ENCODE measurements around the gene GORASP1.

GRCh38 chr3:39128951-39129350 is 21.5 kb upstream of the GORASP1 start:
- TF ChIP-seq EP300 (IDR thresholded peaks at IDR 0.05): no peak
- TF ChIP-seq, protein P1, sequence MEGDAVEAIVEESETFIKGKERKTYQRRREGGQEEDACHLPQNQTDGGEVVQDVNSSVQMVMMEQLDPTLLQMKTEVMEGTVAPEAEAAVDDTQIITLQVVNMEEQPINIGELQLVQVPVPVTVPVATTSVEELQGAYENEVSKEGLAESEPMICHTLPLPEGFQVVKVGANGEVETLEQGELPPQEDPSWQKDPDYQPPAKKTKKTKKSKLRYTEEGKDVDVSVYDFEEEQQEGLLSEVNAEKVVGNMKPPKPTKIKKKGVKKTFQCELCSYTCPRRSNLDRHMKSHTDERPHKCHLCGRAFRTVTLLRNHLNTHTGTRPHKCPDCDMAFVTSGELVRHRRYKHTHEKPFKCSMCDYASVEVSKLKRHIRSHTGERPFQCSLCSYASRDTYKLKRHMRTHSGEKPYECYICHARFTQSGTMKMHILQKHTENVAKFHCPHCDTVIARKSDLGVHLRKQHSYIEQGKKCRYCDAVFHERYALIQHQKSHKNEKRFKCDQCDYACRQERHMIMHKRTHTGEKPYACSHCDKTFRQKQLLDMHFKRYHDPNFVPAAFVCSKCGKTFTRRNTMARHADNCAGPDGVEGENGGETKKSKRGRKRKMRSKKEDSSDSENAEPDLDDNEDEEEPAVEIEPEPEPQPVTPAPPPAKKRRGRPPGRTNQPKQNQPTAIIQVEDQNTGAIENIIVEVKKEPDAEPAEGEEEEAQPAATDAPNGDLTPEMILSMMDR (IDR thresholded peaks at IDR 0.05): no peak
